Measurements from ENCODE around the gene WNK2.

- TF ChIP-seq CTCF (IDR thresholded peaks at IDR 0.05; ENCODE audit: low read depth, low read length, poor library complexity, severe bottlenecking) (no peak), EZH2phosphoT487 (IDR thresholded peaks at IDR 0.05; ENCODE audit: borderline replicate concordance, low read length) (no peak)
Observed at GRCh38 chr9:93326654-93327053, 142.7 kb downstream of the WNK2 start.

Measured in DOHH2 (cell line).